Measurements from ENCODE around the gene ZNF418. TPM values are rescaled to one million over a fixed set of nuclear protein-coding genes. Genes with fewer than 3 reads are reported as not detected.

Gene ZNF418
- total and polyA plus RNA-seq, 9 donors = 6.7 to 15.6 (median 8.4) TPM

Other genes with a start within 250 kb of the ZNF418 start
- 7.6 TPM for gene ZNF154, start 226.2 kb downstream of the ZNF418 start, total RNA-seq
- gene ZNF154, start 226.2 kb downstream of the ZNF418 start, polyA plus RNA-seq (ENCODE audit: insufficient read depth in 1 of 8, insufficient read length in 8 of 8, low replicate concordance in 1 of 8) = 10 to 100 TPM in 4 of 8 donors, 1 to 10 TPM in 4; 8.7 to 14.2 (median 10.0) TPM
- gene ZNF671, start 207.8 kb downstream of the ZNF418 start, total RNA-seq = 9.4 TPM
- 10 to 100 TPM in 1 of 8 donors, 1 to 10 TPM in 7; 5.9 to 11.2 (median 7.1) TPM for gene ZNF671, start 207.8 kb downstream of the ZNF418 start, polyA plus RNA-seq (ENCODE audit: insufficient read depth in 1 of 8, insufficient read length in 8 of 8, low replicate concordance in 1 of 8)
- gene ZNF776, start 188.6 kb downstream of the ZNF418 start, total RNA-seq = 18.5 TPM
- 10 to 100 TPM; 12.3 to 15.6 (median 13.2) TPM for gene ZNF776, start 188.6 kb downstream of the ZNF418 start, polyA plus RNA-seq (ENCODE audit: insufficient read depth in 1 of 8, insufficient read length in 8 of 8, low replicate concordance in 1 of 8)
- gene ZNF586, start 165.7 kb downstream of the ZNF418 start, total RNA-seq = 20.7 TPM
- gene ZNF586, start 165.7 kb downstream of the ZNF418 start, polyA plus RNA-seq (ENCODE audit: insufficient read depth in 1 of 8, insufficient read length in 8 of 8, low replicate concordance in 1 of 8) = 10 to 100 TPM in 7 of 8 donors, 1 to 10 TPM in 1; 9.2 to 13.4 (median 11.0) TPM
- gene ZNF552, start 120.5 kb downstream of the ZNF418 start, total RNA-seq = 5.5 TPM
- 1 to 10 TPM; 2.8 to 9.3 (median 4.2) TPM for gene ZNF552, start 120.5 kb downstream of the ZNF418 start, polyA plus RNA-seq (ENCODE audit: insufficient read depth in 1 of 8, insufficient read length in 8 of 8, low replicate concordance in 1 of 8)
- gene ZNF587B, start 105.1 kb downstream of the ZNF418 start, total RNA-seq = 10.5 TPM
- 1 to 10 TPM; 3.3 to 6.9 (median 4.3) TPM for gene ZNF587B, start 105.1 kb downstream of the ZNF418 start, polyA plus RNA-seq (ENCODE audit: insufficient read depth in 1 of 8, insufficient read length in 8 of 8, low replicate concordance in 1 of 8)
- 19.3 TPM for gene ZNF587, start 85.5 kb downstream of the ZNF418 start, total RNA-seq
- 10 to 100 TPM in 7 of 8 donors, 1 to 10 TPM in 1; 7.5 to 20.6 (median 12.6) TPM for gene ZNF587, start 85.5 kb downstream of the ZNF418 start, polyA plus RNA-seq (ENCODE audit: insufficient read depth in 1 of 8, insufficient read length in 8 of 8, low replicate concordance in 1 of 8)
- 10.8 TPM for gene ZNF814, start 46.4 kb downstream of the ZNF418 start, total RNA-seq
- 10 to 100 TPM; 15.7 to 29.7 (median 22.0) TPM for gene ZNF814, start 46.4 kb downstream of the ZNF418 start, polyA plus RNA-seq (ENCODE audit: insufficient read depth in 1 of 8, insufficient read length in 8 of 8, low replicate concordance in 1 of 8)
- gene ZNF417, start 18.8 kb downstream of the ZNF418 start, total RNA-seq = 16.4 TPM
- 10 to 100 TPM in 6 of 8 donors, 1 to 10 TPM in 2; 7.7 to 15.4 (median 11.0) TPM for gene ZNF417, start 18.8 kb downstream of the ZNF418 start, polyA plus RNA-seq (ENCODE audit: insufficient read depth in 1 of 8, insufficient read length in 8 of 8, low replicate concordance in 1 of 8)
- 6.7 TPM for gene ZNF256, start 12.3 kb upstream of the ZNF418 start, total RNA-seq
- 1 to 10 TPM; 5.0 to 6.0 (median 5.5) TPM for gene ZNF256, start 12.3 kb upstream of the ZNF418 start, polyA plus RNA-seq (ENCODE audit: insufficient read depth in 1 of 8, insufficient read length in 8 of 8, low replicate concordance in 1 of 8)
- 0.89 TPM for gene C19orf18, start 39.1 kb upstream of the ZNF418 start, total RNA-seq
- 1 to 10 TPM in 4 of 8 donors, under 1 TPM in 4; 0.31 to 2.4 (median 1.00) TPM for gene C19orf18, start 39.1 kb upstream of the ZNF418 start, polyA plus RNA-seq (ENCODE audit: insufficient read depth in 1 of 8, insufficient read length in 8 of 8, low replicate concordance in 1 of 8)
- gene ZNF606, start 67.4 kb upstream of the ZNF418 start, total RNA-seq = 20.5 TPM
- gene ZNF606, start 67.4 kb upstream of the ZNF418 start, polyA plus RNA-seq (ENCODE audit: insufficient read depth in 1 of 8, insufficient read length in 8 of 8, low replicate concordance in 1 of 8) = 10 to 100 TPM; 10.5 to 13.5 (median 11.6) TPM
- gene ZSCAN1, start 98.6 kb upstream of the ZNF418 start, total RNA-seq = 0.35 TPM
- gene ZSCAN1, start 98.6 kb upstream of the ZNF418 start, polyA plus RNA-seq (ENCODE audit: insufficient read depth in 1 of 8, insufficient read length in 8 of 8, low replicate concordance in 1 of 8) = 1 to 10 TPM in 6 of 8 donors, under 1 TPM in 2; 0.55 to 1.8 (median 1.1) TPM
- gene ZNF135, start 123.9 kb upstream of the ZNF418 start, total RNA-seq = 11.7 TPM
- gene ZNF135, start 123.9 kb upstream of the ZNF418 start, polyA plus RNA-seq (ENCODE audit: insufficient read depth in 1 of 8, insufficient read length in 8 of 8, low replicate concordance in 1 of 8) = 10 to 100 TPM; 11.1 to 16.8 (median 12.4) TPM
- 68.8 TPM for gene ZSCAN18, start 162.8 kb upstream of the ZNF418 start, total RNA-seq
- 10 to 100 TPM; 55.6 to 83.4 (median 64.2) TPM for gene ZSCAN18, start 162.8 kb upstream of the ZNF418 start, polyA plus RNA-seq (ENCODE audit: insufficient read depth in 1 of 8, insufficient read length in 8 of 8, low replicate concordance in 1 of 8)
- 19.0 TPM for gene ZNF329, start 215.4 kb upstream of the ZNF418 start, total RNA-seq
- 10 to 100 TPM in 7 of 8 donors, 1 to 10 TPM in 1; 9.8 to 13.6 (median 12.4) TPM for gene ZNF329, start 215.4 kb upstream of the ZNF418 start, polyA plus RNA-seq (ENCODE audit: insufficient read depth in 1 of 8, insufficient read length in 8 of 8, low replicate concordance in 1 of 8)
- gene ZNF274, start 247.7 kb upstream of the ZNF418 start, total RNA-seq = 10.0 TPM
- gene ZNF274, start 247.7 kb upstream of the ZNF418 start, polyA plus RNA-seq (ENCODE audit: insufficient read depth in 1 of 8, insufficient read length in 8 of 8, low replicate concordance in 1 of 8) = 10 to 100 TPM in 1 of 8 donors, 1 to 10 TPM in 7; 8.0 to 10.7 (median 8.8) TPM